Peyer's patch (tissue), 4 donors: Measurements from ENCODE around the gene NKX1-1. TPM values are rescaled to one million over a fixed set of nuclear protein-coding genes. Genes with fewer than 3 reads are reported as not detected.
"Not testable (repeated sequence)": the region's sequence is repeated elsewhere in the genome, so short reads cannot be mapped to it uniquely, and the experiment has no call there.

Source experiments
- DNase-seq, 3 donors: peaks; one replicate each; pipeline ENCODE4 v3.0.0-alpha.2; 2017 to 2019
- H3K27ac ChIP-seq, 4 donors: fragments of 200-600 bp; sonication (generic); one replicate each; pipeline ENCODE4 v1.5.1; 2016 to 2019
- H3K27me3 ChIP-seq, 2 donors: fragments of 200-600 bp; sonication (generic); one replicate each; pipeline ENCODE4 v1.5.1; 2019
- H3K36me3 ChIP-seq, 3 donors: fragments of 200-600 bp; sonication (generic); one replicate each; pipeline ENCODE4 v1.5.1; 2016 to 2019
- H3K4me1 ChIP-seq, 4 donors: fragments of 200-600 bp; sonication (generic); one replicate each; pipeline ENCODE4 v1.5.1; 2016 to 2019
- H3K4me3 ChIP-seq, 4 donors: fragments of 200-600 bp; sonication (generic); 1 replicate in 3 of 4; 2 replicates in 1 of 4; pipeline ENCODE4 v1.5.1; 2016 to 2019; ENCODE audit warnings: mild to moderate bottlenecking in 1 of 4
- H3K9me3 ChIP-seq, 4 donors: fragments of 200-600 bp; sonication (generic); one replicate each; pipeline ENCODE4 v1.5.1; 2016 to 2019; ENCODE audit warnings: mild to moderate bottlenecking in 1 of 4
- POLR2A ChIP-seq, 2 donors: fragments of 450-650 bp; IDR thresholded peaks; one replicate each; pipeline ENCODE4 v1.5.1; 2017; ENCODE audit warnings: antibody characterized with exemption in 2 of 2, mild to moderate bottlenecking in 2 of 2, moderate library complexity in 2 of 2
- total RNA-seq, 4 donors: library from RNA; depleted of rRNA; stranded (reverse); fragments of >200 nt; gene quantifications; one replicate each; pipeline ENCODE4 v1.1.0, GENCODE V29; 2016
- TF ChIP-seq, protein P1 (sequence below), 6 experiments: fragments of 450-650 bp in 4 of 6; fragments of 200-600 bp in 2 of 6; sonication (generic) in 1 of 6; IDR thresholded peaks; one replicate each; pipeline ENCODE4 v1.5.1; 2017 to 2019; ENCODE audit warnings: antibody characterized with exemption in 6 of 6, mild to moderate bottlenecking in 3 of 6, moderate library complexity in 1 of 6

NKX1-1 gene
- total RNA-seq, 4 donors from 2014 or later = not detected

DNA sequence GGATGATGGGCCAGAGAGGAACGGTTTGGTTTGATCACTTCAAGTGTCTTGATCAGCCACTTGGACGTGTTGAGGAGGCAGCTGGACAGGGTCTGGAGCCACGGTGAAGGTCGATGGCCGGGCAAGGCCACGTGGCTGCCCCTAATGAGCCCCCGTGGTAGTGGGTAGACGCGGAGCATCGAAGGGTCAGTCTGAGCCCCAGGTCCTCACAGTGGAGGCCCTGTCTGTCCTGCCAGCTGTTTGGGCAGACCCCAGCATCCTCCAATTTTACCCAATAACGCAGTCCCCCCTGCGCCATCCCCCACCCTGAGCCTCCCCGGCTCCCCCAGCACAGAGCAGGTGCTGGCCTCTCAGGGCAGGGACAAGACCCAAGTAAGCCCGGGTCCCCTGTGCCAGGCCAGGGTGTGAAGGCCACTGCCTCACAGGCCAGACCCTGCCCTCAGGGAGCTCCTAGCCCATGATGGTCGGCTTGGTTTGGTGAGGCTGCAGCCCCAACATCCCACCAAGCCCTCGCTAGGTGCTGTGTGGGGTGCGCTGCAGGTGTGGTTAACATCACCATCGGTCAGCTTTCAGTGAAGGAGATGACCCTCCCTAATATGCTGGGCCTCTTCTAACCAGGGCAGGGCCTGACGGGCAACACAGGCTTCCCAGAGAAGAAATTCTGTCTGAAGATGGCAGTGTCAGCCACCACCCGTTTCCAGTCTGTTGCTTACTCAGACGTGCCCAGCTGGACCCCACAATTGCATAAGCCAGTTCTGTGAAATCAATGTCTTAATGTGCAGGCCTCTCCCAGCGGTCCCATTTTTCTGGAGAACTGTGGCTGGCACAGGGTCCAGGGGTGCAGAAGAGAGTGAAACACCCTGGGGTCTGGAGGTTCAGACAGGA lies 40.5 kb upstream of the NKX1-1 start:
- H3K4me1 ChIP-seq = no peaks in the 10 kb centered on the region
- no peak for TF ChIP-seq POLR2A (IDR thresholded peaks at IDR 0.05)
- TF ChIP-seq, protein P1, sequence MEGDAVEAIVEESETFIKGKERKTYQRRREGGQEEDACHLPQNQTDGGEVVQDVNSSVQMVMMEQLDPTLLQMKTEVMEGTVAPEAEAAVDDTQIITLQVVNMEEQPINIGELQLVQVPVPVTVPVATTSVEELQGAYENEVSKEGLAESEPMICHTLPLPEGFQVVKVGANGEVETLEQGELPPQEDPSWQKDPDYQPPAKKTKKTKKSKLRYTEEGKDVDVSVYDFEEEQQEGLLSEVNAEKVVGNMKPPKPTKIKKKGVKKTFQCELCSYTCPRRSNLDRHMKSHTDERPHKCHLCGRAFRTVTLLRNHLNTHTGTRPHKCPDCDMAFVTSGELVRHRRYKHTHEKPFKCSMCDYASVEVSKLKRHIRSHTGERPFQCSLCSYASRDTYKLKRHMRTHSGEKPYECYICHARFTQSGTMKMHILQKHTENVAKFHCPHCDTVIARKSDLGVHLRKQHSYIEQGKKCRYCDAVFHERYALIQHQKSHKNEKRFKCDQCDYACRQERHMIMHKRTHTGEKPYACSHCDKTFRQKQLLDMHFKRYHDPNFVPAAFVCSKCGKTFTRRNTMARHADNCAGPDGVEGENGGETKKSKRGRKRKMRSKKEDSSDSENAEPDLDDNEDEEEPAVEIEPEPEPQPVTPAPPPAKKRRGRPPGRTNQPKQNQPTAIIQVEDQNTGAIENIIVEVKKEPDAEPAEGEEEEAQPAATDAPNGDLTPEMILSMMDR (IDR thresholded peaks at IDR 0.05) = no peak
- H3K36me3 ChIP-seq = no peaks in the 10 kb centered on the region
- no peak overlapping the region for H3K4me3 ChIP-seq
- H3K27ac ChIP-seq = no peak overlapping the region
- peak in 1 of 3 donors; percentile 19 for DNase-seq
- no peaks in the 10 kb centered on the region for H3K27me3 ChIP-seq
- H3K9me3 ChIP-seq = no peaks in the 10 kb centered on the region

DNA sequence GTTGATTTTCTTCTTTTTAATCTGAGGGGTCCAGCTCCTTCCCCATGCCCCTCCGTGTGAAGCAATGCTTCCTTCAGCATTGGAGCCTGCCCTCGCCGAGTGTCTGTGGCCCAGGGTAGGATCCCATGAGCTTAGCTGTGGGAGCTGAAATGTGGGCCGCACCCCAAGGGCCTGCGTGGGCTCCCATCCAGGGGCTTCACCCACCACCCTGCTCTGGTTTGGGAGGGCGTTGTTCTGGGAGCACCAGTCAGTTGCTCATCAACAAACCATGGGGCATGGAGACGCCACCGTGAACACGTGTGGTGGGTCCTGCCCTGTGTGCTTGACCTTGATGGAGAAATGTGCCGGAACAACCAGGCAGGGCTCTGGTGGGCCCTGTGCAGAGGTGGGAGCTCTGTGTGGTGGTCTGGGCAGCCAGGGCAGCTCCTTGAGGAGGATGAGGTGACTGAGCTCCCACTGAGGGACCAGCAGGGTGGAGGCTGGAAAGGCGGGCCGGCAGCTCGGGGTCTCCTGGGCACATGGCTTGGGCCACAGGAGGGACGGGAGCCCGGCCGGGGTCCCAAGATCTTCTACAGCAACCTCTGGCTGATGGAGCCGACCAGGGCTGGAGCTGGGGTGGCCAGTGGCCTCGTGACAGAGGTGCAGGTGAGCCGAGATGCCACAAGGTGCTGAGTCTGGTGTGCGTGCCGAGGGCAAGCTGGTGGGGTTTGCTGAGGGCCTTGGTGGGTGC lies 39.6 kb upstream of the NKX1-1 start:
- Histone ChIP-seq H3K4me1 (no peaks in the 10 kb centered on the region), H3K27me3 (no peaks in the 10 kb centered on the region), H3K4me3 (no peak overlapping the region), H3K36me3 (no peaks in the 10 kb centered on the region), H3K27ac (no peak overlapping the region), H3K9me3 (no peaks in the 10 kb centered on the region)
- no peak for DNase-seq
- TF ChIP-seq POLR2A (IDR thresholded peaks at IDR 0.05) = no peak
- TF ChIP-seq, protein P1 (IDR thresholded peaks at IDR 0.05) = no peak

DNA sequence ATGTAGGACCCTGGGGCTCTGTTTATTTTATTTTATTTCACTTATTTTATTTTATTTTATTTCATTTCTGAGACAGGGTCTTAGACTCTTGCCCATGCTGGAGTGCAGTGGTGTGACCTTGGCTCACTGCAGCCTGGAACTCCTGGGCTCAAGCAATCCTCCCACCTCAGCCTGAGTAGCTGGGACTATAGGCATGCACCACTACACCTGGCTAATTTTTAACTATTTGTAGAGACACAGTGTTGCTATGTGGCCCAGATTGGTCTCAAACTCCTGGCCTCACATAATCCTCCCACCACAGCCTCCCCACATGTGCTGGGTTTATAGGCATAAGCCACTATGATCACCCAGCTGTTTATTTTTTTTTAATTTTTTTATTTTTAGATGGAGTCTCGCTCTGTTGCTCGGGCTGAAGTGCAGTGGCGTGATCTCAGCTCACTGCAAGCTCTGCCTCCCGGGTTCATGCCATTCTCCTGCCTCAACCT lies 37.5 kb upstream of the NKX1-1 start:
- not testable (repeated sequence) for H3K4me1 ChIP-seq, H3K27me3 ChIP-seq, DNase-seq, H3K9me3 ChIP-seq, H3K27ac ChIP-seq, H3K36me3 ChIP-seq, H3K4me3 ChIP-seq

DNA sequence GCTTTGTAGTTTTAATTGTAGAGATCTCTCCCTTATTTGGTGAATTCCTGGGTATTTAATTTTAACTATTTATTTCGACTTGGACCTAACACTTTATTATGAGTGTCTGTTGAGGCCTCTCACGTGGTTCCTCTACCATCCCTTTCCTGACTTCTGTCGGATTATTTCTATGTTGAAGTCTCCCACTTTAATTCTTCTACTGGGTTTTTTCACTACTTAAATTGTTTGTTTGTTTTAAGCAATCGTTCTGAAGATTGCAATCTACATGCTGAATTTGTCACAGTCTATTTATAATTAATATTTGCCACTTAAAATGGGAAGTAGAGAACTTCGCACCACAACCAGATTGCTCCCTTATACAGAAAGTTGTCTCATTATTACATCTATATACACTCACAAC lies 20.8 kb upstream of the NKX1-1 start:
- H3K4me3 ChIP-seq = no peak overlapping the region
- H3K9me3 ChIP-seq = no peaks in the 10 kb centered on the region
- no peaks in the 10 kb centered on the region for H3K27me3 ChIP-seq
- H3K36me3 ChIP-seq = no peaks in the 10 kb centered on the region
- DNase-seq = no peak
- no peak overlapping the region for H3K27ac ChIP-seq
- no peaks in the 10 kb centered on the region for H3K4me1 ChIP-seq
- TF ChIP-seq, protein P1 (IDR thresholded peaks at IDR 0.05) = no peak
- TF ChIP-seq POLR2A (IDR thresholded peaks at IDR 0.05) = no peak

DNA sequence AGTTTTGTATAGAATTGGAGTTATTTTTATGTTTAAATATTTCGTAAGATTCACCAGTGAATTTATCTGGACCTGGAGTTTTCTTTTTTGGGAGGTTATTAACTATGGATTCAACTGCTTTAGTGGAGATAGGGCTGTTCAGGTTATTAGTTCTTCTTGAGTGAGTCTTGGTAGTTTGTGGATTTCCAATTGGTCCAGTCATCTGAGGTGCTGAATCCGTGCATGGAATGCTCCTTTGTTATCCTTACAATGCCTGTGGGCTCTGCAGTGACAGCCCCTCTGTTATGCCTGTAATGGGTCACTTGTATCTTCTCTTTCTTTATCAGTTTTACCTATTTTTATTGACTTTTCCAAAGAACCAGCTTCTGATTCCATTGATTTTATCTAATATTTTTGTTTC lies 15.4 kb upstream of the NKX1-1 start:
- Histone ChIP-seq H3K27ac (no peak overlapping the region), H3K36me3 (no peaks in the 10 kb centered on the region), H3K27me3 (no peaks in the 10 kb centered on the region), H3K9me3 (no peaks in the 10 kb centered on the region), H3K4me3 (no peak overlapping the region), H3K4me1 (no peaks in the 10 kb centered on the region)
- TF ChIP-seq, protein P1 (IDR thresholded peaks at IDR 0.05) = no peak
- TF ChIP-seq POLR2A (IDR thresholded peaks at IDR 0.05) = no peak
- DNase-seq = no peak

DNA sequence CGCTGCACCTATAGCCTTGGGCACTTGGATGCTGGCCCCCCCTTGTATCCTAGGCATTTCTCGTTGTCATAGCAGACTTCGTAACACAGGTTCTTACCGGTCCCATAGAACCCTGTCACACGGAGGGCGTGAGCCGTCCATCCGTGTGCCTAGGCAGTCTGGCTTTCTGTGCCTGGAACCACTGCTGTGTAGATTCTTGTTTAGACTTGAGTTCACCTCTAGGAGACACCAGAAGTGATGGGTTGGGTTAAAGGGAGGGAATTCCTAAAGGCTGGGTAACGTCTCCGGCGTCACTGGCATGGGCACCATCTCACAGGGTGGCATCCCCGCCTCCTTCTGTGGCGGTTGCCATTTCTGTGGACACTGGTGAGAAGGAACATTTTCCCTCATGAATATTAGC lies 13.5 kb upstream of the NKX1-1 start:
- Histone ChIP-seq H3K4me3 (no peak overlapping the region), H3K4me1 (no peaks in the 10 kb centered on the region), H3K9me3 (no peaks in the 10 kb centered on the region), H3K27ac (no peak overlapping the region), H3K27me3 (peaks cover 0 to 12% of the 10 kb centered on the region in 2 donors), H3K36me3 (no peaks in the 10 kb centered on the region)
- TF ChIP-seq, protein P1 (IDR thresholded peaks at IDR 0.05) = no peak
- no peak for TF ChIP-seq POLR2A (IDR thresholded peaks at IDR 0.05)
- peak in 1 of 3 donors; percentile 18 for DNase-seq
